Upper lobe of right lung (tissue), 1 donor: ENCODE results near the gene CBR3. TPM values are rescaled to one million over a fixed set of nuclear protein-coding genes. Genes with fewer than 3 reads are reported as not detected.
"Not testable (repeated sequence)": the region's sequence is repeated elsewhere in the genome, so short reads cannot be mapped to it uniquely, and the experiment has no call there.

Experiments used
- ATAC-seq: fragments of 200-7000 bp; cut with Tn5 transposase; one replicate; pipeline ENCODE4 v1.9.1; 2020; ENCODE audit warnings: mild to moderate bottlenecking, moderate library complexity
- DNase-seq: peaks from one replicate; pipeline ENCODE4 v3.0.0-alpha.2; 2020
- H3K27ac ChIP-seq: fragments of 200-600 bp; one replicate; pipeline ENCODE4 v1.8.0; 2022
- H3K27me3 ChIP-seq: fragments of 200-600 bp; one replicate; pipeline ENCODE4 v1.8.0; 2022; ENCODE audit warnings: mild to moderate bottlenecking
- H3K36me3 ChIP-seq: fragments of 200-600 bp; one replicate; pipeline ENCODE4 v1.8.0; 2022
- H3K4me1 ChIP-seq: fragments of 200-600 bp; one replicate; pipeline ENCODE4 v1.8.0; 2022
- H3K4me3 ChIP-seq: fragments of 200-600 bp; one replicate; pipeline ENCODE4 v1.8.0; 2022; ENCODE audit warnings: mild to moderate bottlenecking
- H3K9me3 ChIP-seq: fragments of 200-600 bp; one replicate; pipeline ENCODE4 v1.8.0; 2022
- CTCF ChIP-seq: fragments of 200-600 bp; IDR thresholded peaks from one replicate; pipeline ENCODE4 v1.8.0; 2022; ENCODE audit warnings: antibody characterized with exemption
- intact Hi-C: fragments of 100-400 bp; cut with DNase I; formaldehyde crosslinking; loops from one replicate; pipeline ENCODE4 v1.11.0; 2022
- total RNA-seq: library from RNA; stranded (reverse); fragmentation: NEBNext Ultra II Directional; extraction: Animal tissue kit (Norgen Biotek cat#: 25700); gene quantifications from one replicate; pipeline ENCODE4 v1.2.1, GENCODE V29; 2021
- donor health status: DM: no; HTN: yes; CAD: no; lungs with severe emphysema.

Gene CBR3
- total RNA-seq, 1 donor from 2014 or later = 4.1 TPM

DNA sequence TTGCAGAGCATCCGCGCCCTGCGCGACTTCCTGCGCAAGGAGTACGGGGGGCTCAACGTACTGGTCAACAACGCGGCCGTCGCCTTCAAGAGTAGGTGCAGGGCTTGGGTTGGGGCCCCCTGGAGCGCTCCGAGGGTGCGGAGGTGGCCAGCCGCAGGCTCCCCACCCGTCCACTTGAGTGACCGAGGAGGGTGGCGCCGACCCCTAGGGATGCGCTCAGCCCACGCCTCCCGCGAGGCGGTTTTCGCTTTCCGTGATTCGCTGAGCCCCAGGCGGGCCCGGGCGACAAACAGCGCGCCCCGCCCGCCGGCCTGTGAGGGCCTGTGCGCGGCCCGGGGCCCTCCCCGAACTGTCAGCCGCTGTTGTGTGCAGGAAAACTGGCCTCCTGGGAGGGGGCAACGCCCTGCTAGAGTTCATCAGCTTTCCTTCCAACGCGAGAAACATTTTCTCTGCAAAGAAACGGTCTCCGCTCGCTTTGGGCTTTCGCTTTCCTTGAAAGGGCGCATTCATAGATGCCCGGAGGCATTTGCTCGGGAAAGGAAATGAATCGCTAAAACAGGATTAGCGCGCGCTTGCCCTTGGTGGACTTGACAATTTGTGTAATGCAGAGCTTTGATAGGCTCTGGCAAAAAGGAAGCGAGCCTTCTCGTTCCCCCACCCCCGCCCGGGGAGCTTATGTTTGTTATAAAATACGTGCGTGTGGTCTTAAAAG is 668 bp downstream of the CBR3 start:
- no peak for TF ChIP-seq CTCF
- ATAC-seq = peak; percentile 85
- Histone ChIP-seq H3K4me1 (peaks cover 17% of the 10 kb centered on the region), H3K27ac (peak overlapping the region; percentile 73), H3K4me3 (peak overlapping the region; percentile 60), H3K36me3 (no peaks in the 10 kb centered on the region), H3K9me3 (no peaks in the 10 kb centered on the region), H3K27me3 (no peaks in the 10 kb centered on the region)
- intact Hi-C loops = no loop called here
- peak; percentile 75 for DNase-seq

GRCh38 chr21:36139791-36140190 is 4.9 kb downstream of the CBR3 start:
- H3K36me3 ChIP-seq, H3K4me1 ChIP-seq, H3K4me3 ChIP-seq, H3K9me3 ChIP-seq, H3K27ac ChIP-seq, DNase-seq, ATAC-seq, H3K27me3 ChIP-seq: not testable (repeated sequence)
- intact Hi-C loops = loop anchor here (10.0 kb wide), 1 partner anchor 185 kb away; the partner anchor contains the start of gene MORC3

DNA sequence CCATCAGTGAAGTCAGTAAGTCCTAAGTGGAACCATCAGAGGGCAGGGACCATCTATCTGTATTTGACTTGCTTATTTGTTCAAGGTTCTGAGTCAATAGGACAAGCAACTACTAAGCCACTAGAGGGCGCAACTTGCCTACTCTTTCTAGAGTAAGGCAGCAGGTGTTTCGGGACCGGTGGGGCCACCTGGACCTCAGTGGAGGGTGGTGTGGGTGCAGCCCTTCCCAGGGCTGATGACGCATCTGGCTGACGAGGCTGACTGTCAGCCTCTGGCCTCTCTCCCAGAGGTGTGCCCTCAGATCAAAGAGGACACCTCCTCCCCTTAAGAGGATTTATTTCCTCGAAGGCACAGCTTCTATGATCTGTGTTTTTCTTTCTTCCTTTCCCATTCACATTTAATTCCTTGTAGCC is 6.6 kb downstream of the CBR3 start:
- DNase-seq = peak; percentile 87
- H3K27ac ChIP-seq = no peak overlapping the region
- TF ChIP-seq CTCF = peak; percentile 88
- H3K9me3 ChIP-seq = no peaks in the 10 kb centered on the region
- no peak overlapping the region for H3K4me3 ChIP-seq
- H3K4me1 ChIP-seq = peaks cover 1% of the 10 kb centered on the region
- peak; percentile 99 for ATAC-seq
- no peaks in the 10 kb centered on the region for H3K36me3 ChIP-seq
- intact Hi-C loops = loop anchor here (10.0 kb wide), 1 partner anchor 183 kb away; the partner anchor contains the start of gene MORC3
- no peaks in the 10 kb centered on the region for H3K27me3 ChIP-seq

GRCh38 chr21:36144233-36144632 is 9.4 kb downstream of the CBR3 start:
- H3K27ac ChIP-seq, DNase-seq, ATAC-seq, H3K36me3 ChIP-seq, H3K27me3 ChIP-seq, H3K4me1 ChIP-seq, H3K9me3 ChIP-seq, H3K4me3 ChIP-seq: not testable (repeated sequence)
- intact Hi-C loops = loop anchor here (10.0 kb wide), 1 partner anchor 181 kb away; the partner anchor contains the start of gene MORC3

GRCh38 chr21:36145259-36145658 is 10.4 kb downstream of the CBR3 start:
- no peak overlapping the region for H3K27ac ChIP-seq
- H3K4me3 ChIP-seq = no peak overlapping the region
- intact Hi-C loops = loop anchor here (10.0 kb wide), 1 partner anchor 180 kb away; the partner anchor contains the start of gene MORC3
- TF ChIP-seq CTCF = no peak
- DNase-seq (no peak), ATAC-seq (no peak)
- H3K4me1 ChIP-seq = peaks cover 10% of the 10 kb centered on the region
- H3K36me3 ChIP-seq = no peaks in the 10 kb centered on the region
- H3K9me3 ChIP-seq = no peaks in the 10 kb centered on the region
- H3K27me3 ChIP-seq = no peaks in the 10 kb centered on the region

GRCh38 chr21:36147911-36148310 is 13.0 kb downstream of the CBR3 start:
- Histone ChIP-seq H3K4me3 (no peak overlapping the region), H3K36me3 (no peaks in the 10 kb centered on the region), H3K27ac (no peak overlapping the region), H3K9me3 (no peaks in the 10 kb centered on the region), H3K4me1 (peaks cover 18% of the 10 kb centered on the region), H3K27me3 (no peaks in the 10 kb centered on the region)
- intact Hi-C loops = loop anchor here (10.0 kb wide), 1 partner anchor 177 kb away; the partner anchor contains the start of gene MORC3
- ATAC-seq (no peak), DNase-seq (no peak)
- TF ChIP-seq CTCF = no peak
